B cell (primary cell): ENCODE measurements around the gene SPINK1.

ENCODE experiments used
- CTCF ChIP-seq: fragments of 200-600 bp; IDR thresholded peaks from one replicate; pipeline ENCODE4 v1.8.0; 2022; ENCODE audit warnings: antibody characterized with exemption, mild to moderate bottlenecking
- EZH2 ChIP-seq: IDR thresholded peaks from 2 replicates; pipeline ENCODE4 v1.6.1; 2012; ENCODE audit warnings: borderline replicate concordance, low read depth, mild to moderate bottlenecking, moderate library complexity, low read length; ENCODE audit not compliant: insufficient read depth, poor library complexity, severe bottlenecking

- TF ChIP-seq CTCF (no peak), EZH2 (no peak)
Measured at GRCh38 chr5:147776989-147777388, 54.5 kb downstream of the SPINK1 start.
